B cell (primary cell): ENCODE measurements around the gene KLRF2. TPM values are rescaled to one million over a fixed set of nuclear protein-coding genes. Genes with fewer than 3 reads are reported as not detected.
"Not testable (repeated sequence)": the region's sequence is repeated elsewhere in the genome, so short reads cannot be mapped to it uniquely, and the experiment has no call there.

Experiments used
- ATAC-seq: fragments of 200-7000 bp; cut with Tn5 transposase; one replicate; pipeline ENCODE4 v1.10.0; 2021; ENCODE audit warnings: low read depth, mild to moderate bottlenecking, moderate number of reproducible peaks, moderate library complexity
- CTCF ChIA-PET: fragments of 350-600 bp; sonication (Branson Sonifier 250); formaldehyde crosslinking; loops from one replicate; lab custom pipeline; 2021; ENCODE audit warnings: antibody characterized with exemption, inconsistent platforms; lab: Charles Lee
- POLR2A ChIA-PET: fragments of 350-600 bp; sonication (Branson Sonifier 250); formaldehyde crosslinking; loops from one replicate; lab custom pipeline; 2021; ENCODE audit warnings: antibody characterized with exemption; lab: Charles Lee
- DNase-seq: peaks from one replicate; pipeline ENCODE4 v3.0.0; 2013
- H2AFZ ChIP-seq: 2 replicates; pipeline ENCODE4 v1.6.1; 2012; ENCODE audit warnings: mild to moderate bottlenecking, low read depth, low read length; ENCODE audit not compliant: insufficient read depth, poor library complexity, severe bottlenecking
- H3K27ac ChIP-seq, 2 donors: 1 replicate in 1 of 2; 2 replicates in 1 of 2; pipeline ENCODE4 v1.5.1; 2012 to 2013; ENCODE audit warnings: low read length in 2 of 2, mild to moderate bottlenecking in 2 of 2, moderate library complexity in 1 of 2
- H3K27me3 ChIP-seq, 4 experiments: fragments of 200-600 bp in 1 of 4; sonication (generic) in 1 of 4; replicated peaks in 1 of 4; 1 replicate in 2 of 4; 2 replicates in 2 of 4; pipeline versions ENCODE4 v1.6.1 to v1.7.0; 2013 to 2016; ENCODE audit warnings: low read length in 3 of 4, mild to moderate bottlenecking in 2 of 4, mixed read lengths in 1 of 4, moderate library complexity in 1 of 4; ENCODE audit not compliant: insufficient read depth in 4 of 4, control insufficient read depth in 3 of 4; ENCODE audit errors: control extremely low read depth in 1 of 4
- H3K36me3 ChIP-seq, 2 experiments: replicated peaks in 1 of 2; 1 replicate in 1 of 2; 2 replicates in 1 of 2; pipeline versions ENCODE4 v1.6.1 to v1.7.1; 2013; ENCODE audit warnings: low read length in 1 of 2; ENCODE audit not compliant: insufficient read depth in 2 of 2, control insufficient read depth in 1 of 2; ENCODE audit errors: control extremely low read depth in 1 of 2, extremely low read depth in 1 of 2
- H3K4me1 ChIP-seq, 2 donors: fragments of 200-600 bp in 1 of 2; sonication (generic) in 1 of 2; 1 replicate in 1 of 2; 2 replicates in 1 of 2; pipeline versions ENCODE4 v1.5.1 to v1.6.1; 2013 to 2017; ENCODE audit warnings: low read length in 2 of 2; ENCODE audit not compliant: control insufficient read depth in 2 of 2, insufficient read depth in 2 of 2
- H3K4me2 ChIP-seq: replicated peaks from 2 replicates; pipeline ENCODE3; 2012; ENCODE audit warnings: mild to moderate bottlenecking, low read depth, low read length; ENCODE audit not compliant: poor library complexity, severe bottlenecking
- H3K4me3 ChIP-seq, 5 experiments: fragments of 200-600 bp in 1 of 5; sonication (generic) in 1 of 5; 1 replicate in 3 of 5; 2 replicates in 2 of 5; pipeline versions ENCODE4 v1.5.1 to v1.7.0; 2011 to 2016; ENCODE audit warnings: low read length in 4 of 5, mild to moderate bottlenecking in 4 of 5, low read depth in 2 of 5, control low read depth in 1 of 5, moderate library complexity in 1 of 5; ENCODE audit not compliant: insufficient read depth in 1 of 5; ENCODE audit errors: control extremely low read depth in 1 of 5, extremely low read depth in 1 of 5
- H3K79me2 ChIP-seq: fragments of 200-600 bp; sonication (generic); one replicate; pipeline ENCODE4 v1.6.0; 2016; ENCODE audit warnings: low read length; ENCODE audit not compliant: control insufficient read depth, insufficient read depth
- H3K9ac ChIP-seq: fragments of 200-600 bp; sonication (generic); 2 replicates; pipeline ENCODE4 v1.6.1; 2017; ENCODE audit warnings: mild to moderate bottlenecking, low read length, moderate library complexity
- H3K9me3 ChIP-seq, 3 donors: one replicate each; pipeline versions ENCODE4 v1.6.1 to v1.7.1; 2013; ENCODE audit warnings: low read length in 2 of 3; ENCODE audit not compliant: control insufficient read depth in 2 of 3, insufficient read depth in 1 of 3; ENCODE audit errors: control extremely low read depth in 1 of 3
- H4K20me1 ChIP-seq: 2 replicates; pipeline ENCODE4 v1.6.0; 2012; ENCODE audit warnings: mild to moderate bottlenecking, low read length; ENCODE audit not compliant: insufficient read depth, control insufficient read depth, poor library complexity, severe bottlenecking
- H3K27ac Mint-ChIP-seq: one replicate; pipeline ENCODE4 v1.8.0; 2021; ENCODE audit warnings: mixed read lengths
- H3K27me3 Mint-ChIP-seq: one replicate; pipeline ENCODE4 v1.8.0; 2021; ENCODE audit warnings: mixed read lengths
- H3K4me1 Mint-ChIP-seq: one replicate; pipeline ENCODE4 v1.8.0; 2021; ENCODE audit warnings: mixed read lengths
- H3K4me3 Mint-ChIP-seq: one replicate; pipeline ENCODE4 v1.8.0; 2021; ENCODE audit warnings: mixed read lengths
- H3K9me3 Mint-ChIP-seq: one replicate; pipeline ENCODE4 v1.8.0; 2022; ENCODE audit warnings: mixed read lengths; ENCODE audit not compliant: insufficient read depth
- EZH2 ChIP-seq: IDR thresholded peaks from 2 replicates; pipeline ENCODE4 v1.6.1; 2012; ENCODE audit warnings: borderline replicate concordance, low read depth, mild to moderate bottlenecking, moderate library complexity, low read length; ENCODE audit not compliant: insufficient read depth, poor library complexity, severe bottlenecking
- WGBS: methylation state at CpG from one replicate; pipeline ENCODE4 v1.1.5; 2013; ENCODE audit warnings: missing lambda C conversion rate; ENCODE audit not compliant: insufficient coverage; 5-methylcytosine and 5-hydroxymethylcytosine counted together
- intact Hi-C: fragments of 100-400 bp; cut with micrococcal nuclease; formaldehyde crosslinking; loops from one replicate; pipeline ENCODE4 v1.10.0; 2022
- polyA plus RNA-seq: library from polyadenylated mRNA; depleted of rRNA; stranded (reverse); fragments of >200 nt; gene quantifications from 2 replicates; pipeline ENCODE4 v1.2.3, GENCODE V29; 2012
- total RNA-seq, 2 donors: library from RNA; stranded (reverse); fragments of 120-200 nt in 1 of 2; gene quantifications; 1 replicate in 1 of 2; 2 replicates in 1 of 2; pipeline versions ENCODE4 v1.2.3 to v1.2.4, GENCODE V29; 2013 to 2022
- TF ChIP-seq, protein P1 (sequence below): fragments of 200-600 bp; IDR thresholded peaks from one replicate; pipeline ENCODE4 v1.8.0; 2022; ENCODE audit warnings: antibody characterized with exemption, mild to moderate bottlenecking

The KLRF2 gene
- total and polyA plus RNA-seq, 2 donors (not counting 1 experiment from before 2014, with no cell fraction given): 0.36 TPM; not detected in 1

DNA sequence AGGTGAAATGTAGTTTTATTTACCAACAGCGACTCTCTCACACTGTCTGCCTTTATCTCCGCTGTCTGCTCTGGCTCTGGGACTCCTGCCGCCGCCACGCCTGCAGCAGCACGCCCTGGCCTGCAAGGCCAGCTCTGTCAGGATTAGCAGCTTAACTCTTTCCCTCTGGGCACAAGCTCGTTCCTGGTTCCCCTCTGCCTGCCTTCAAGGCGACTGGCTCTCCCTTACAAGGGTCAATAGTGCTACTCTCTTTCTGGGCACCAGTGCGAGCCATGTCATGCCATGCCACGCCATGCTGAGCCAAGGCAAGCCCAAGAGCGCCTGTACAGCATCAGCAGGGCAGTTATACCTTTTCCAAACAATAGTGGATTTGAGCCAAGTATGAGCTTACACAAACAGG is 8.5 kb upstream of the KLRF2 start:
- Histone ChIP-seq H3K9ac (no peak overlapping the region), H3K4me3 (no peak overlapping the region), H3K27me3 (no peaks in the 10 kb centered on the region), H3K79me2 (peaks cover 25% of the 10 kb centered on the region), H4K20me1 (no peaks in the 10 kb centered on the region), H3K4me2 (no peak overlapping the region), H3K27ac (no peak overlapping the region), H3K36me3 (no peaks in the 10 kb centered on the region), H3K4me1 (peaks cover 10 to 13% of the 10 kb centered on the region in 2 donors), H3K9me3 (no peaks in the 10 kb centered on the region), H2AFZ (no peak overlapping the region)
- no peak overlapping the region for H3K4me3 Mint-ChIP-seq
- CTCF ChIA-PET: interaction anchor here (1.9 kb wide), 1 partner anchor 122 kb away, joined by 7 read pairs; no protein-coding TSS in a partner anchor
- H3K4me1 Mint-ChIP-seq: peaks cover 26% of the 10 kb centered on the region
- POLR2A ChIA-PET: no interaction called here
- ATAC-seq (no peak), DNase-seq (no peak)
- intact Hi-C loops: no loop called here
- no peak overlapping the region for H3K27ac Mint-ChIP-seq
- peaks cover 5% of the 10 kb centered on the region for H3K27me3 Mint-ChIP-seq
- no peak for TF ChIP-seq EZH2
- TF ChIP-seq, protein P1, sequence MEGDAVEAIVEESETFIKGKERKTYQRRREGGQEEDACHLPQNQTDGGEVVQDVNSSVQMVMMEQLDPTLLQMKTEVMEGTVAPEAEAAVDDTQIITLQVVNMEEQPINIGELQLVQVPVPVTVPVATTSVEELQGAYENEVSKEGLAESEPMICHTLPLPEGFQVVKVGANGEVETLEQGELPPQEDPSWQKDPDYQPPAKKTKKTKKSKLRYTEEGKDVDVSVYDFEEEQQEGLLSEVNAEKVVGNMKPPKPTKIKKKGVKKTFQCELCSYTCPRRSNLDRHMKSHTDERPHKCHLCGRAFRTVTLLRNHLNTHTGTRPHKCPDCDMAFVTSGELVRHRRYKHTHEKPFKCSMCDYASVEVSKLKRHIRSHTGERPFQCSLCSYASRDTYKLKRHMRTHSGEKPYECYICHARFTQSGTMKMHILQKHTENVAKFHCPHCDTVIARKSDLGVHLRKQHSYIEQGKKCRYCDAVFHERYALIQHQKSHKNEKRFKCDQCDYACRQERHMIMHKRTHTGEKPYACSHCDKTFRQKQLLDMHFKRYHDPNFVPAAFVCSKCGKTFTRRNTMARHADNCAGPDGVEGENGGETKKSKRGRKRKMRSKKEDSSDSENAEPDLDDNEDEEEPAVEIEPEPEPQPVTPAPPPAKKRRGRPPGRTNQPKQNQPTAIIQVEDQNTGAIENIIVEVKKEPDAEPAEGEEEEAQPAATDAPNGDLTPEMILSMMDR: no peak
- 87% methylated on average over 8 of the region's 11 CpGs for WGBS
- H3K9me3 Mint-ChIP-seq: no peaks in the 10 kb centered on the region

DNA sequence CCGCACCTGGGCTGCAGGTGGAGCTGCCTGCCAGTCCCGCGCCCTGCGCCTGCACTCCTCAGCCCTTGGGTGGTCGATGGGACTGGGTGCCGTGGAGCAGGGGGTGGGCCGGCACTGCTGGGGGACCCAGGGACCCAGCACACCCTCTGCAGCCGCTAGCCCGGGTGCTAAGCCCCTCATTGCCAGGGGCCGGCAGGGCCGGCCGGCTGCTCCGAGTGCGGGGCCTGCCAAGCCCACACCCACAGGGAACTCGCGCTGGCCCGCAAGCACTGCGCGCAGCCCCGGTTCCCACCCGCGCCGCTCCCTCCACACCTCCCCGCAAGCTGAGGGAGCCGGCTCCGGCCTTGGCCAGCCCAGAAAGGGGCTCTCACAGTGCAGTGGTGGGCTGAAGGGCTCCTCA is 5.2 kb upstream of the KLRF2 start:
- CTCF ChIA-PET, H3K9me3 ChIP-seq, ATAC-seq, H3K79me2 ChIP-seq, POLR2A ChIA-PET, intact Hi-C loops, H3K27me3 Mint-ChIP-seq, H4K20me1 ChIP-seq, H3K9me3 Mint-ChIP-seq, H3K27ac ChIP-seq, H3K4me3 Mint-ChIP-seq, H3K4me3 ChIP-seq, H3K27me3 ChIP-seq, H3K27ac Mint-ChIP-seq, H3K9ac ChIP-seq, H3K36me3 ChIP-seq, H3K4me2 ChIP-seq, H2AFZ ChIP-seq, DNase-seq: not testable (repeated sequence)
- H3K4me1 ChIP-seq: peaks cover 9 to 10% of the 10 kb centered on the region in 2 donors
- H3K4me1 Mint-ChIP-seq: peaks cover 16% of the 10 kb centered on the region
- 99% methylated on average over 26 of the region's 26 CpGs for WGBS
